ENCODE results near the gene CFAP70. TPM values are rescaled to one million over a fixed set of nuclear protein-coding genes. Genes with fewer than 3 reads are reported as not detected.

Gene CFAP70
- total and polyA plus RNA-seq, 2 of the 8 experiments (the other 6 are each of a cell fraction or from before 2014, with no cell fraction given), result 0.21 to 0.30 TPM

GRCh38 chr10:73264423-73264822, 94.2 kb downstream of the CFAP70 start:
- H3K14ac ChIP-seq (ENCODE audit: insufficient read length), result no peak overlapping the region
- H3K4me2 ChIP-seq (ENCODE audit: insufficient read depth in 1 of 2, low read depth in 2 of 2, low read length in 2 of 2), result no peak overlapping the region
- no peak overlapping the region for H2BK15ac ChIP-seq (ENCODE audit: low read length)
- no peak for DNase-seq (ENCODE audit: low read depth in 1 of 2, low spot score in 2 of 2)
- 85% methylated on average over 2 of the region's 2 CpGs; no CpG with 5 or more reads in 1 of the 2 experiments for WGBS, 2 experiments (ENCODE audit: extremely low coverage in 1 of 2, insufficient coverage in 1 of 2, insufficient read length in 1 of 2, insufficient replicate concordance in 2 of 2, low coverage in 1 of 2, low lambda C conversion rate in 2 of 2, missing lambda C conversion rate in 1 of 2)
- no peak overlapping the region for H2BK120ac ChIP-seq (replicated peaks; ENCODE audit: low read depth, low read length)
- no peak overlapping the region for H4K91ac ChIP-seq (replicated peaks; ENCODE audit: insufficient read length, low read length)
- H3K4ac ChIP-seq (replicated peaks; ENCODE audit: insufficient read length, low read depth, low read length), result no peak overlapping the region
- H2BK5ac ChIP-seq (ENCODE audit: low read depth, low read length), result no peak overlapping the region
- no peaks in the 10 kb centered on the region for H3K4me1 ChIP-seq (replicated peaks in 1 of 4; ENCODE audit: control insufficient read depth in 3 of 4, insufficient read depth in 4 of 4, low read length in 3 of 4)
- ChIA-PET POLR2A (ENCODE audit: partially characterized antibody) (interaction anchor here (1.8 to 2.6 kb wide), 2 partner anchors 9 to 17 kb away, joined by 7 to 8 read pairs; partner anchors contain the start of gene DNAJC9), CTCF (ENCODE audit: partially characterized antibody) (interaction anchor here (0.5 to 2.5 kb wide), 12 partner anchors 8 to 120 kb away, joined by 3 to 18 read pairs (median 6); partner anchors contain the start of gene MRPS16)
- no peaks in the 10 kb centered on the region for H4K20me1 ChIP-seq (replicated peaks in 1 of 2; ENCODE audit: control insufficient read depth in 1 of 2, insufficient read depth in 2 of 2, low read length in 2 of 2)
- no peak overlapping the region for H3K9ac ChIP-seq (replicated peaks in 1 of 4; ENCODE audit: extremely low read depth in 1 of 4, low read depth in 3 of 4, low read length in 3 of 4)
- no peak overlapping the region for H2BK20ac ChIP-seq (ENCODE audit: low read length)
- H4K5ac ChIP-seq (ENCODE audit: insufficient read length, low read depth, low read length), result no peak overlapping the region
- no peak overlapping the region for H2AK5ac ChIP-seq (ENCODE audit: low read depth, low read length)
- no peak overlapping the region for H4K8ac ChIP-seq (ENCODE audit: extremely low read depth, insufficient read depth, low read length)
- no peaks in the 10 kb centered on the region for H3K79me2 ChIP-seq (ENCODE audit: control insufficient read depth in 1 of 2, insufficient read depth in 2 of 2, low read length in 2 of 2)
- FAIRE-seq, result no peak
- no peak overlapping the region for H2AFZ ChIP-seq (ENCODE audit: low read length)
- no peak overlapping the region for H2BK12ac ChIP-seq (ENCODE audit: low read depth, low read length)
- no peak for TF ChIP-seq MAFK (IDR thresholded peaks at IDR 0.05; ENCODE audit: low read depth, low read length)
- no peak for TF ChIP-seq NRF1 (IDR thresholded peaks at IDR 0.05; ENCODE audit: low read depth, low read length)
- TF ChIP-seq RBBP5 (IDR thresholded peaks at IDR 0.05; ENCODE audit: borderline replicate concordance, low read depth, low read length), result no peak
- no peak for TF ChIP-seq POLR2A (IDR thresholded peaks at IDR 0.05; ENCODE audit: control extremely low read depth in 1 of 2, low read depth in 2 of 2, low read length in 2 of 2)
- TF ChIP-seq CHD1 (IDR thresholded peaks at IDR 0.05; ENCODE audit: low read depth, low read length), result no peak
- no peak for TF ChIP-seq EGR1 (IDR thresholded peaks at IDR 0.05; ENCODE audit: borderline replicate concordance, low read depth, low read length)
- no peak for TF ChIP-seq SRF (IDR thresholded peaks at IDR 0.05; ENCODE audit: low read depth, low read length)
- no peak for TF ChIP-seq CTBP2 (IDR thresholded peaks at IDR 0.05; ENCODE audit: borderline replicate concordance, insufficient read depth, insufficient read length, low read length)
- no peak for TF ChIP-seq SAP30 (IDR thresholded peaks at IDR 0.05; ENCODE audit: insufficient read depth, insufficient replicate concordance, low read length)
- no peak for TF ChIP-seq KDM4A (IDR thresholded peaks at IDR 0.05; ENCODE audit: low read depth, low read length, severe bottlenecking)
- TF ChIP-seq TBP (IDR thresholded peaks at IDR 0.05; ENCODE audit: low read depth, low read length), result no peak
- no peak for TF ChIP-seq ATF2 (IDR thresholded peaks at IDR 0.05; ENCODE audit: low read length)
- no peak for TF ChIP-seq POLR2AphosphoS5 (IDR thresholded peaks at IDR 0.05; ENCODE audit: low read depth, low read length)
- no peak overlapping the region for H3K18ac ChIP-seq (ENCODE audit: extremely low read depth, low read length)
- H3K4me3 ChIP-seq (ENCODE audit: extremely low read depth in 1 of 4, insufficient read depth in 2 of 4, low read depth in 3 of 4, low read length in 4 of 4), result no peak overlapping the region
- no peaks in the 10 kb centered on the region for H3K36me3 ChIP-seq (ENCODE audit: control insufficient read depth in 2 of 4, insufficient read depth in 4 of 4, low read length in 3 of 4)
- no peak overlapping the region for H3K27ac ChIP-seq (ENCODE audit: low read depth, low read length)
- H3K27me3 ChIP-seq (replicated peaks in 1 of 4; ENCODE audit: control insufficient read depth in 3 of 4, extremely low read depth in 1 of 4, insufficient read depth in 3 of 4, low read length in 3 of 4), result no peaks in the 10 kb centered on the region
- H3K56ac ChIP-seq (replicated peaks; ENCODE audit: insufficient read length, low read depth, low read length), result no peak overlapping the region
- no peak overlapping the region for H3K23ac ChIP-seq (ENCODE audit: insufficient read length)
- H3K9me3 ChIP-seq (ENCODE audit: insufficient read depth in 2 of 2, low read depth in 1 of 2, low read length in 1 of 2), result 0 out of 4 replicates have a peak, but pooled peaks cover 2 to 5% of the 10 kb centered on the region in 2 experiments
- H3K23me2 ChIP-seq (ENCODE audit: low read depth, low read length), result no peaks in the 10 kb centered on the region
- no peaks in the 10 kb centered on the region for H3K79me1 ChIP-seq (ENCODE audit: low read depth, low read length)
